Activated CD8-positive, alpha-beta T cell treated with anti-CD3 and anti-CD28 coated beads for 36 hours (primary cell): Measurements from ENCODE around the gene SPO11. TPM values are rescaled to one million over a fixed set of nuclear protein-coding genes. Genes with fewer than 3 reads are reported as not detected.

ENCODE experiments used
- ATAC-seq: fragments of 200-7000 bp; cut with Tn5 transposase; one replicate; pipeline ENCODE4 v1.10.0; 2021; ENCODE audit warnings: mild to moderate bottlenecking, moderate library complexity
- CTCF ChIA-PET: fragments of 350-600 bp; sonication (Branson Sonifier 250); formaldehyde crosslinking; loops from one replicate; lab custom pipeline; 2021; ENCODE audit warnings: antibody characterized with exemption; lab: Charles Lee
- POLR2A ChIA-PET: fragments of 350-600 bp; sonication (Branson Sonifier 250); formaldehyde crosslinking; loops from one replicate; lab custom pipeline; 2021; ENCODE audit warnings: antibody characterized with exemption; lab: Charles Lee
- DNase-seq: peaks from one replicate; pipeline ENCODE4 v3.0.0-alpha.2; 2020
- H3K27ac Mint-ChIP-seq: one replicate; pipeline ENCODE4 v1.8.0; 2021; ENCODE audit warnings: mild to moderate bottlenecking, mixed read lengths
- H3K27me3 Mint-ChIP-seq: one replicate; pipeline ENCODE4 v1.8.0; 2021; ENCODE audit warnings: mixed read lengths
- H3K36me3 Mint-ChIP-seq: one replicate; pipeline ENCODE4 v1.8.0; 2021; ENCODE audit warnings: low read depth, mixed read lengths
- H3K4me1 Mint-ChIP-seq: one replicate; pipeline ENCODE4 v1.8.0; 2021; ENCODE audit warnings: low read depth, mixed read lengths
- H3K4me3 Mint-ChIP-seq: one replicate; pipeline ENCODE4 v1.8.0; 2021; ENCODE audit warnings: mild to moderate bottlenecking, moderate library complexity, mixed read lengths
- H3K9me3 Mint-ChIP-seq: one replicate; pipeline ENCODE4 v1.8.0; 2021; ENCODE audit warnings: mixed read lengths
- CTCF ChIP-seq: fragments of 200-600 bp; IDR thresholded peaks from one replicate; pipeline ENCODE4 v1.8.0; 2022; ENCODE audit warnings: antibody characterized with exemption, mild to moderate bottlenecking
- intact Hi-C: fragments of 100-400 bp; cut with micrococcal nuclease; formaldehyde crosslinking; loops from one replicate; pipeline ENCODE4 v1.10.0; 2022
- total RNA-seq, 2 experiments: library from RNA; stranded (reverse); gene quantifications; one replicate each; pipeline ENCODE4 v1.2.3, GENCODE V29; 2021

SPO11 gene
- total RNA-seq, 2 experiments from 2014 or later = not detected

- Mint-ChIP-seq H3K27me3 (no peaks in the 10 kb centered on the region), H3K27ac (no peak overlapping the region), H3K36me3 (peaks cover 33% of the 10 kb centered on the region), H3K4me1 (peaks cover 26% of the 10 kb centered on the region), H3K9me3 (no peaks in the 10 kb centered on the region), H3K4me3 (no peak overlapping the region)
- ATAC-seq (no peak), DNase-seq (no peak)
- ChIA-PET POLR2A (interaction anchor here (1.5 kb wide), 1 partner anchor 45 kb away, joined by 3 read pairs; no protein-coding TSS in a partner anchor), CTCF (no interaction called here)
- intact Hi-C loops = no loop called here
- no peak for TF ChIP-seq CTCF
Observed at GRCh38 chr20:57353351-57353750, 23.7 kb downstream of the SPO11 start.

- Mint-ChIP-seq H3K27me3 (no peaks in the 10 kb centered on the region), H3K36me3 (peaks cover 26% of the 10 kb centered on the region), H3K9me3 (no peaks in the 10 kb centered on the region), H3K27ac (no peak overlapping the region), H3K4me3 (no peak overlapping the region), H3K4me1 (no peaks in the 10 kb centered on the region)
- ATAC-seq (no peak), DNase-seq (no peak)
- CTCF ChIA-PET = interaction anchor here (0.9 to 2.3 kb wide), 5 partner anchors 12 to 134 kb away, joined by 3 to 7 read pairs (median 4); no protein-coding TSS in a partner anchor
- intact Hi-C loops = no loop called here
- no peak for TF ChIP-seq CTCF
- POLR2A ChIA-PET = interaction anchor here (0.8 kb wide), 1 partner anchor 17 kb away, joined by 3 read pairs; no protein-coding TSS in a partner anchor
Observed at GRCh38 chr20:57361517-57361916, 31.9 kb downstream of the SPO11 start.

- DNase-seq (no peak), ATAC-seq (no peak)
- Mint-ChIP-seq H3K9me3 (no peaks in the 10 kb centered on the region), H3K27ac (no peak overlapping the region), H3K27me3 (no peaks in the 10 kb centered on the region), H3K4me1 (no peaks in the 10 kb centered on the region), H3K4me3 (no peak overlapping the region), H3K36me3 (peaks cover 34% of the 10 kb centered on the region)
- intact Hi-C loops = no loop called here
- ChIA-PET POLR2A (interaction anchor here (0.7 kb wide), 1 partner anchor 40 kb away, joined by 3 read pairs; no protein-coding TSS in a partner anchor), CTCF (interaction anchor here (1.3 kb wide), 1 partner anchor 17 kb away, joined by 3 read pairs; no protein-coding TSS in a partner anchor)
- TF ChIP-seq CTCF = no peak
Observed at GRCh38 chr20:57364451-57364850, 34.8 kb downstream of the SPO11 start.

GRCh38 chr20:57369596-57369995, 40.0 kb downstream of the SPO11 start:
- Mint-ChIP-seq H3K4me3 (no peak overlapping the region), H3K9me3 (no peaks in the 10 kb centered on the region), H3K36me3 (peaks cover 52% of the 10 kb centered on the region), H3K4me1 (peaks cover 13% of the 10 kb centered on the region), H3K27ac (no peak overlapping the region), H3K27me3 (no peaks in the 10 kb centered on the region)
- ChIA-PET POLR2A (interaction anchor here (0.9 to 1.1 kb wide), 4 partner anchors 10 to 59 kb away, joined by 3 to 5 read pairs (median 3); no protein-coding TSS in a partner anchor), CTCF (interaction anchor here (0.7 to 2.2 kb wide), 4 partner anchors 9 to 180 kb away, joined by 3 to 9 read pairs (median 4); no protein-coding TSS in a partner anchor)
- intact Hi-C loops = no loop called here
- DNase-seq (no peak), ATAC-seq (no peak)
- TF ChIP-seq CTCF = no peak

- Mint-ChIP-seq H3K27ac (no peak overlapping the region), H3K4me1 (peaks cover 14% of the 10 kb centered on the region), H3K27me3 (no peaks in the 10 kb centered on the region), H3K36me3 (peaks cover 53% of the 10 kb centered on the region), H3K9me3 (no peaks in the 10 kb centered on the region), H3K4me3 (no peak overlapping the region)
- no peak for DNase-seq
- ChIA-PET CTCF (interaction anchor here (0.7 to 2.2 kb wide), 3 partner anchors 10 to 179 kb away, joined by 3 to 9 read pairs (median 4); no protein-coding TSS in a partner anchor), POLR2A (interaction anchor here (0.9 kb wide), 2 partner anchors 10 to 19 kb away, joined by 3 read pairs; no protein-coding TSS in a partner anchor)
- no peak for TF ChIP-seq CTCF
- no peak for ATAC-seq
- intact Hi-C loops = no loop called here
Observed at GRCh38 chr20:57370316-57370715, 40.7 kb downstream of the SPO11 start.
